Natural killer cell (primary cell): ENCODE results near the gene SCAPER. TPM values are rescaled to one million over a fixed set of nuclear protein-coding genes. Genes with fewer than 3 reads are reported as not detected.

ENCODE experiments used
- ATAC-seq, 3 donors: fragments of 150-1000 bp in 2 of 3; fragments of 200-7000 bp in 1 of 3; cut with Tn5 transposase; 1 replicate in 1 of 3; 2 replicates in 2 of 3; pipeline ENCODE4 v1.10.0; 2021; ENCODE audit warnings: mild to moderate bottlenecking in 2 of 3, moderate library complexity in 2 of 3
- DNase-seq, 2 donors: peaks; one replicate each; pipeline versions ENCODE4 v3.0.0 to v3.0.0-alpha.2; 2013 to 2021; ENCODE audit warnings: mixed read lengths in 1 of 2
- H3K27ac ChIP-seq: one replicate; pipeline ENCODE4 v1.5.1; 2013; ENCODE audit warnings: mild to moderate bottlenecking, low read length
- H3K27me3 ChIP-seq: one replicate; pipeline ENCODE4 v1.6.1; 2013; ENCODE audit warnings: low read length; ENCODE audit not compliant: control insufficient read depth, insufficient read depth
- H3K36me3 ChIP-seq: one replicate; pipeline ENCODE4 v1.6.1; 2013; ENCODE audit warnings: low read length; ENCODE audit not compliant: control insufficient read depth, insufficient read depth
- H3K4me1 ChIP-seq: one replicate; pipeline ENCODE4 v1.6.1; 2013; ENCODE audit warnings: low read length; ENCODE audit not compliant: control insufficient read depth, insufficient read depth
- H3K4me3 ChIP-seq: one replicate; pipeline ENCODE4 v1.5.1; 2013; ENCODE audit warnings: low read length
- H3K9me3 ChIP-seq: one replicate; pipeline ENCODE4 v1.6.1; 2013; ENCODE audit warnings: low read length; ENCODE audit not compliant: control insufficient read depth, insufficient read depth
- H3K27ac Mint-ChIP-seq, 2 donors: one replicate each; pipeline ENCODE4 v1.8.0; 2022; ENCODE audit warnings: mild to moderate bottlenecking in 2 of 2, mixed read lengths in 2 of 2, moderate library complexity in 1 of 2
- H3K27me3 Mint-ChIP-seq, 2 donors: one replicate each; pipeline ENCODE4 v1.8.0; 2022; ENCODE audit warnings: low read depth in 2 of 2, mixed read lengths in 2 of 2
- H3K36me3 Mint-ChIP-seq: one replicate; pipeline ENCODE4 v1.8.0; 2022; ENCODE audit warnings: mixed read lengths
- H3K4me1 Mint-ChIP-seq, 2 donors: one replicate each; pipeline ENCODE4 v1.8.0; 2022; ENCODE audit warnings: mixed read lengths in 2 of 2
- H3K4me3 Mint-ChIP-seq: one replicate; pipeline ENCODE4 v1.8.0; 2022; ENCODE audit warnings: mild to moderate bottlenecking, moderate library complexity, mixed read lengths
- H3K9me3 Mint-ChIP-seq, 2 donors: one replicate each; pipeline ENCODE4 v1.8.0; 2022; ENCODE audit warnings: mixed read lengths in 2 of 2
- WGBS: methylation state at CpG from one replicate; pipeline ENCODE4 v1.1.7; 2013; ENCODE audit warnings: missing lambda C conversion rate; ENCODE audit not compliant: insufficient coverage; 5-methylcytosine and 5-hydroxymethylcytosine counted together
- intact Hi-C: fragments of 100-400 bp; cut with micrococcal nuclease; formaldehyde crosslinking; loops from one replicate; pipeline ENCODE4 v1.14.2; 2022
- total RNA-seq, 4 donors: library from RNA; stranded (reverse); fragments of 120-200 nt in 1 of 4; gene quantifications; one replicate each; pipeline versions ENCODE4 v1.2.3 to v1.2.4, GENCODE V29; 2013 to 2022
- TF ChIP-seq, protein P1 (sequence below): fragments of 200-600 bp; IDR thresholded peaks from one replicate; pipeline ENCODE4 v1.8.0; 2022; ENCODE audit warnings: antibody characterized with exemption

The SCAPER gene
- total RNA-seq, 3 donors from 2014 or later (not counting 1 experiment from before 2014, with no cell fraction given) = 48.1 to 53.6 (median 51.8) TPM

DNA sequence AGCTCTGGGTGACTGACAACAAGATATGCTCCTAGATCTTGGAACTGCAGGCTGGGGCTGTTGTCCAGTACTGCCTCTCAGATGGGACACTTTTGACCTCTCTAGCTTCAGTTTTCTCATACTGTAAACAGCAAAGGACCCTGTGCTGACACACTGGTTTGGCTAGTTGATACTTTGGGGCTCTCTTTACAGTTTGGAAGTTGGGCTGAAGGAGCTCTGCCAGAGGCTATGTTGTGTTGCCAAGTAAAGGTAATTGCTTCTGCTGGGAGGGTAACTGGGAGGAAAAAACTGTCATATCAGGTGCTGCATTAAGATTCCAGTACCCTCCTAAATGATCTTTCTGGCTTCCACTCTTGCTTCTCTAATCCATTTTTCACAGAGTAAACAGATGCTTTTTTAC lies 514.6 kb downstream of the SCAPER start:
- no peaks in the 10 kb centered on the region for H3K36me3 Mint-ChIP-seq
- H3K36me3 ChIP-seq = no peaks in the 10 kb centered on the region
- H3K9me3 Mint-ChIP-seq = no peaks in the 10 kb centered on the region
- no peaks in the 10 kb centered on the region for H3K27me3 Mint-ChIP-seq
- TF ChIP-seq, protein P1, sequence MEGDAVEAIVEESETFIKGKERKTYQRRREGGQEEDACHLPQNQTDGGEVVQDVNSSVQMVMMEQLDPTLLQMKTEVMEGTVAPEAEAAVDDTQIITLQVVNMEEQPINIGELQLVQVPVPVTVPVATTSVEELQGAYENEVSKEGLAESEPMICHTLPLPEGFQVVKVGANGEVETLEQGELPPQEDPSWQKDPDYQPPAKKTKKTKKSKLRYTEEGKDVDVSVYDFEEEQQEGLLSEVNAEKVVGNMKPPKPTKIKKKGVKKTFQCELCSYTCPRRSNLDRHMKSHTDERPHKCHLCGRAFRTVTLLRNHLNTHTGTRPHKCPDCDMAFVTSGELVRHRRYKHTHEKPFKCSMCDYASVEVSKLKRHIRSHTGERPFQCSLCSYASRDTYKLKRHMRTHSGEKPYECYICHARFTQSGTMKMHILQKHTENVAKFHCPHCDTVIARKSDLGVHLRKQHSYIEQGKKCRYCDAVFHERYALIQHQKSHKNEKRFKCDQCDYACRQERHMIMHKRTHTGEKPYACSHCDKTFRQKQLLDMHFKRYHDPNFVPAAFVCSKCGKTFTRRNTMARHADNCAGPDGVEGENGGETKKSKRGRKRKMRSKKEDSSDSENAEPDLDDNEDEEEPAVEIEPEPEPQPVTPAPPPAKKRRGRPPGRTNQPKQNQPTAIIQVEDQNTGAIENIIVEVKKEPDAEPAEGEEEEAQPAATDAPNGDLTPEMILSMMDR = no peak
- DNase-seq = no peak
- H3K27me3 ChIP-seq = no peaks in the 10 kb centered on the region
- ATAC-seq = no peak
- H3K4me1 ChIP-seq = no peaks in the 10 kb centered on the region
- no peak overlapping the region for H3K27ac ChIP-seq
- no peak overlapping the region for H3K4me3 Mint-ChIP-seq
- intact Hi-C loops = no loop called here
- H3K4me1 Mint-ChIP-seq = no peaks in the 10 kb centered on the region
- no peak overlapping the region for H3K27ac Mint-ChIP-seq
- H3K9me3 ChIP-seq = no peaks in the 10 kb centered on the region
- no peak overlapping the region for H3K4me3 ChIP-seq

DNA sequence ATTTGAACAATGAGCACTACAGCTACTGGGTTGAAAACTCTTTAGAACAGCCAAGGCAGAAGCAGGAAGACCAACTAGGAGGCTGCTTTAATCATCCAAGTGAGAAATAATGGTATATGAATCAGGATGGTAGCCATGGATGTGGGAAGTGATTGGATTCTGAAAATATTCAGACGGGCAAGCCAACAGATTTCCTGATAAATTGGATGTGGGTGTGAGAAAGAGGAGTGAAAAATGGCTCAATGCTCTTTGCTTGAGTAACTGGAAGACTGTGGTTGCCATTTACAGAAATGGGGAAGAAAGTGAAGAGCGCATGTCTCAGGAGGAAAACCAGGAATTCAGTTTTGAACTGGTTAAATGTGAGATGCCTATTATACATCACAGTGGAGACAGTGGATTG lies 518.2 kb downstream of the SCAPER start:
- Mint-ChIP-seq H3K4me1 (no peaks in the 10 kb centered on the region), H3K9me3 (no peaks in the 10 kb centered on the region), H3K27ac (no peak overlapping the region), H3K4me3 (no peak overlapping the region), H3K27me3 (no peaks in the 10 kb centered on the region), H3K36me3 (no peaks in the 10 kb centered on the region)
- no peaks in the 10 kb centered on the region for H3K36me3 ChIP-seq
- H3K9me3 ChIP-seq = no peaks in the 10 kb centered on the region
- intact Hi-C loops = no loop called here
- no peaks in the 10 kb centered on the region for H3K4me1 ChIP-seq
- TF ChIP-seq, protein P1 = no peak
- no peaks in the 10 kb centered on the region for H3K27me3 ChIP-seq
- 97% methylated on average over 2 of the region's 2 CpGs for WGBS
- ATAC-seq (no peak), DNase-seq (no peak)
- no peak overlapping the region for H3K27ac ChIP-seq
- no peak overlapping the region for H3K4me3 ChIP-seq

DNA sequence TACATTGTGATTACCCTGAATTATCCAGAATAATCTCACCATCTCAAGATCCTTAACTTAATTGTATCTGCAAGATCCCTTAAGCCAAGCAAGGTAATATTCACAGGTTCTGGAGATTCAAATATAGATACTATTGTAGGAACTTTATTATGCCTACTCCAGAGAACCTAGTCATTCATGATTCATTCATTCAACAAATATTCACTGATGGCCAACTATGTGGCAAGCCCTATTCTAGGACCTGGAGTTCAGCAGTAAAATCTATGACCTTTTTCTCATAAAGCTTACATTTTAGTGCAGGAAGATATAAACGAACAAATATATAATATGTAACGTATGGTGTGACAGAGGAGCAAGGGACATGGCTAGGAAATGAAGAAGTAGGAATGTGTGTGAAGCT lies 519.0 kb downstream of the SCAPER start:
- H3K36me3 Mint-ChIP-seq = no peaks in the 10 kb centered on the region
- TF ChIP-seq, protein P1 = no peak

DNA sequence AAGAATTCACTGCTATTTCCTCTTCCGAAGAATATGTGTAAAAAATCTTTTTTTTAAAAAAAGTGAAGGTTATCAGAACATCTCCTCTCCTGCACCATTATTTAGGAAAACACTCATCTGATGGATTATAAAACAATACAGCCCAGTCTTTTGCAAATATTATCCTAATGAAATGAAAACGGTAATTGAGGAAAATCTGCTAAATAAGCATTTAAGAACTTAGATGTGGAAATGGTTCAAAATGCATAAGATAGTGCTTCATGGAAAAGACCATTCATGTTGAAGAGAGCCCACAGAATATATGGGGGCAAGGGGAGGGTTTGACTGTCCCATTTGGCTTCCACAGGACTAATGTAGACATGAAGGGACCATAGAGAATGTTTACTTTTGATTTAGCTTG lies 520.7 kb downstream of the SCAPER start:
- intact Hi-C loops = no loop called here
- Histone ChIP-seq H3K4me3 (no peak overlapping the region), H3K36me3 (peaks cover 2% of the 10 kb centered on the region), H3K4me1 (no peaks in the 10 kb centered on the region), H3K27ac (no peak overlapping the region), H3K9me3 (no peaks in the 10 kb centered on the region), H3K27me3 (no peaks in the 10 kb centered on the region)
- Mint-ChIP-seq H3K27me3 (no peaks in the 10 kb centered on the region), H3K4me3 (no peak overlapping the region), H3K9me3 (no peaks in the 10 kb centered on the region), H3K36me3 (no peaks in the 10 kb centered on the region), H3K27ac (no peak overlapping the region), H3K4me1 (no peaks in the 10 kb centered on the region)
- DNase-seq = no peak
- ATAC-seq = no peak
- TF ChIP-seq, protein P1 = no peak
- WGBS = 93% methylated on average over 1 of the region's 2 CpGs

More for the DNA sequence above, 519.0 kb downstream of the SCAPER start:
- ATAC-seq (no peak), DNase-seq (no peak)
- Histone ChIP-seq H3K4me1 (no peaks in the 10 kb centered on the region), H3K4me3 (no peak overlapping the region), H3K9me3 (no peaks in the 10 kb centered on the region), H3K36me3 (peaks cover 1% of the 10 kb centered on the region), H3K27me3 (no peaks in the 10 kb centered on the region), H3K27ac (no peak overlapping the region)
- Mint-ChIP-seq H3K27ac (no peak overlapping the region), H3K4me3 (no peak overlapping the region), H3K4me1 (no peaks in the 10 kb centered on the region), H3K27me3 (no peaks in the 10 kb centered on the region), H3K9me3 (no peaks in the 10 kb centered on the region)
- intact Hi-C loops = no loop called here
- 83% methylated on average over 2 of the region's 2 CpGs for WGBS
